OCI-LY3 (cell line): ENCODE results near the gene GPATCH3.

Source experiments
- H2AFZ ChIP-seq: fragments of 200-600, 300-600 bp; shearing (Covaris generic); 2 replicates; pipeline ENCODE4 v1.6.0; 2014; ENCODE audit warnings: antibody characterized with exemption, low read depth, low read length
- H3K27ac ChIP-seq: fragments of 200-600, 300-600 bp; sonication (generic); 2 replicates; pipeline ENCODE4 v1.5.1; 2014; ENCODE audit warnings: mild to moderate bottlenecking, low read length, moderate library complexity, mixed read lengths
- H3K27me3 ChIP-seq: fragments of 200-600, 300-600 bp; sonication (generic); 2 replicates; pipeline ENCODE4 v1.6.1; 2014; ENCODE audit warnings: low read depth, low read length, mixed read lengths
- H3K36me3 ChIP-seq: fragments of 200-600, 300-600 bp; sonication (generic); replicated peaks from 2 replicates; pipeline ENCODE3; 2014; ENCODE audit warnings: low read depth, low read length, mixed read lengths
- H3K4me1 ChIP-seq: fragments of 300-600, 200-600 bp; sonication (generic); 2 replicates; pipeline ENCODE4 v1.6.1; 2014; ENCODE audit warnings: low read length, mixed read lengths
- H3K4me2 ChIP-seq: fragments of 200-600, 300-600 bp; sonication (generic); 2 replicates; pipeline ENCODE4 v1.6.1; 2014; ENCODE audit warnings: low read length, mixed read lengths
- H3K4me3 ChIP-seq: fragments of 300-600, 200-600 bp; sonication (generic); 2 replicates; pipeline ENCODE4 v1.5.1; 2014; ENCODE audit warnings: antibody characterized with exemption, mild to moderate bottlenecking, low read length, moderate library complexity
- H3K79me2 ChIP-seq: fragments of 300-600, 200-600 bp; shearing (Covaris generic); 2 replicates; pipeline ENCODE4 v1.6.1; 2014; ENCODE audit warnings: mild to moderate bottlenecking, low read length, mixed read lengths
- H3K9ac ChIP-seq: fragments of 300-600, 200-600 bp; shearing (Covaris generic); 2 replicates; pipeline ENCODE4 v1.6.0; 2014; ENCODE audit warnings: mild to moderate bottlenecking, low read length, moderate library complexity
- H3K9me3 ChIP-seq: fragments of 200-600, 300-600 bp; shearing (Covaris generic); 2 replicates; pipeline ENCODE4 v1.6.1; 2014; ENCODE audit warnings: low read length, mixed read lengths; ENCODE audit not compliant: insufficient read depth
- H4K20me1 ChIP-seq: fragments of 200-600, 300-600 bp; sonication (generic); 2 replicates; pipeline ENCODE4 v1.6.1; 2016; ENCODE audit warnings: low read length, mixed read lengths; ENCODE audit not compliant: insufficient read depth
- EZH2phosphoT487 ChIP-seq: fragments of 200-600 bp; shearing (Covaris generic); IDR thresholded peaks from 2 replicates; pipeline ENCODE4 v1.6.1; 2018; ENCODE audit warnings: antibody characterized with exemption, mixed run types, low read depth
- TF ChIP-seq, protein P1 (sequence below): fragments of 200-600, 300-600 bp; sonication (generic); IDR thresholded peaks from 2 replicates; pipeline ENCODE4 v1.5.1; 2014; ENCODE audit warnings: antibody characterized with exemption, low read length, low read depth

GPATCH3 gene

DNA sequence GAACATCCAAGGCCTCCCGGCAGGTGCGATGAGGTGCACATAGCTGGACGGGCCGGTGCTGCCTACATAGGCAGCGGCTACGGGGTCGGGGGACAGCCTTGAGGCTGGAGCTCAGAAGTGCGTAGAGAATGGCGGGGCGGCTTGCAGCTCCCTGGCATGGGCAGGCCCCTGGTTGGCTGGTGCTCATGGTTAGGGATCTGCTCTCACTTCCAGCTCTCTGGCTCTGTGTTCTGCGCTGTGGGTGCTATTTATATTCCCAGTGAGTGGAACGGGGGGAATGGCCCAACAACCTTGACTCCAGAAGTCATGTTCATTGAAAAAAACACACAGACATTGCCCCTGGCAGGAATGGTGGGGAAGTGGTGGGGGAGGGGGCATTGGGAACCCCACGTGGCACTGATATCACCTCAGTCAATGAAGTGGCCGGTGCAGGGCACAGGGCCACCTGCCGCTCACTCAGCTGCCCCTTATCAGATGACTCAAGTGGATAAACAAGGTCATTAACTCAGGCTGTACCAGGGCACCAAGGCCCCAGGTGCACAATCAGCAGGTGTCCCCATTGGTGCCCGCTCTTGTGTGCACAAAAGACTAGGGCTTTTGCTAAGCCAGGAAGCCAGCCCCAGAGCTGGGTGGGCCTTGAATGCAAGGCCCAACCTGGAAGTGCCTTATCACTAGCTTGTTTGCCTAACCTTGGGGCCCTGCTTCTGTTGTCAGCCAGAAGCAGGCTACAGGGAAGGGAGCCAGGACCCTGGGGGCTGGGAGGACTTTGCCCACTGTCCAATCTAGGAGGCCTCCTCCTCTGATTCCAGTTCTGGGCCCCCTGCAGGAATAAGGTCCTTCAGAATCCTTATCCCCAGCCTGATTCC, 13.7 kb upstream of the GPATCH3 start, which contains the start of gene NR0B2:
NR0B2 (minus strand) TSS at position 222 of the 866 bp plus-strand sequence; CDS start at position 187, 35 bp downstream.
- H3K9me3 ChIP-seq: no peaks in the 10 kb centered on the region
- no peaks in the 10 kb centered on the region for H3K79me2 ChIP-seq
- H3K4me2 ChIP-seq: no peak within 1 kb of the TSS
- no peak within 1 kb of the TSS for H3K9ac ChIP-seq
- no peak within 1 kb of the TSS for H2AFZ ChIP-seq
- TF ChIP-seq, protein P1, sequence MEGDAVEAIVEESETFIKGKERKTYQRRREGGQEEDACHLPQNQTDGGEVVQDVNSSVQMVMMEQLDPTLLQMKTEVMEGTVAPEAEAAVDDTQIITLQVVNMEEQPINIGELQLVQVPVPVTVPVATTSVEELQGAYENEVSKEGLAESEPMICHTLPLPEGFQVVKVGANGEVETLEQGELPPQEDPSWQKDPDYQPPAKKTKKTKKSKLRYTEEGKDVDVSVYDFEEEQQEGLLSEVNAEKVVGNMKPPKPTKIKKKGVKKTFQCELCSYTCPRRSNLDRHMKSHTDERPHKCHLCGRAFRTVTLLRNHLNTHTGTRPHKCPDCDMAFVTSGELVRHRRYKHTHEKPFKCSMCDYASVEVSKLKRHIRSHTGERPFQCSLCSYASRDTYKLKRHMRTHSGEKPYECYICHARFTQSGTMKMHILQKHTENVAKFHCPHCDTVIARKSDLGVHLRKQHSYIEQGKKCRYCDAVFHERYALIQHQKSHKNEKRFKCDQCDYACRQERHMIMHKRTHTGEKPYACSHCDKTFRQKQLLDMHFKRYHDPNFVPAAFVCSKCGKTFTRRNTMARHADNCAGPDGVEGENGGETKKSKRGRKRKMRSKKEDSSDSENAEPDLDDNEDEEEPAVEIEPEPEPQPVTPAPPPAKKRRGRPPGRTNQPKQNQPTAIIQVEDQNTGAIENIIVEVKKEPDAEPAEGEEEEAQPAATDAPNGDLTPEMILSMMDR: no peak
- no peak for TF ChIP-seq EZH2phosphoT487
- H3K4me1 ChIP-seq: no peaks in the 10 kb centered on the region
- H3K36me3 ChIP-seq: no peaks in the 10 kb centered on the region
- H4K20me1 ChIP-seq: no peaks in the 10 kb centered on the region
- no peak within 1 kb of the TSS for H3K27ac ChIP-seq
- H3K27me3 ChIP-seq: no peaks in the 10 kb centered on the region
- no peak within 1 kb of the TSS for H3K4me3 ChIP-seq

DNA sequence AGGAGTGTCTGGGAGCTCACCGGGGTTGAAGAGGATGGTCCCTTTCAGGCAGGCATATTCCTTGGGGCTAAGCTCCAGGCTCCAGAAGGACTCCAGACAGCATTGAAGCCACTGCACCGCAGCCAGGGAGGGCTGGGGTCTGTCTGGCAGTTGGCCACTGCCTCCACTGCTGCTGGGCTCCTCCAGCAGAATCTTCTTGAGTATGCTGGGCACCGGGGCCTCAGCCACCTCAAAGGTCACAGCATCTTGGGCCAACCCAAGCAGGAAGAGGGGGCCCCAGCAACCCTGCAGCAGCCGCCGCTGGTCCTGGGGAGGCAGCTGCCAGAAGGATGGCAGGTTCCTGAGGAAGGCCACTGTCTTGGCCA, 13.1 kb upstream of the GPATCH3 start:
- Histone ChIP-seq H3K4me1 (no peaks in the 10 kb centered on the region), H3K9ac (no peak overlapping the region), H3K4me2 (no peak overlapping the region), H3K9me3 (no peaks in the 10 kb centered on the region), H3K36me3 (no peaks in the 10 kb centered on the region), H2AFZ (no peak overlapping the region), H4K20me1 (no peaks in the 10 kb centered on the region), H3K27ac (no peak overlapping the region), H3K27me3 (no peaks in the 10 kb centered on the region), H3K4me3 (no peak overlapping the region), H3K79me2 (no peaks in the 10 kb centered on the region)
- TF ChIP-seq EZH2phosphoT487: no peak
- TF ChIP-seq, protein P1: no peak

DNA sequence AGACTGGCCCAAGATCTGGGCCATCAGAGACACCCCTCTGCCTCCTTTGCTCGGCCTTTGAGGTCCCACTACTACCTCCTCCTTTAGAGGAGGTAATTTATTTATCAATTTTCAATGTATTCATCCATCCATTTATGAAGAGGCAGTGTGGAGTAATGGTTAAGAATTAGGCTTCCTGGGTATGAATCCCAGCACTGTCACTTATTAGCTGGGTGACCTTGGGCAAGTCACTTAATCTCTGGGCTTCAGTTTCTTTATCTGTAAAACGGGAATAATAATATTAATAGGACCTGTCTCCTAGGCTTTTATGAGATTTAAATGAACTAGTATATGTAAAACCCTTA, 11.9 kb upstream of the GPATCH3 start:
- H3K4me3 ChIP-seq: no peak overlapping the region
- H4K20me1 ChIP-seq: no peaks in the 10 kb centered on the region
- H3K27ac ChIP-seq: no peak overlapping the region
- H3K27me3 ChIP-seq: no peaks in the 10 kb centered on the region
- no peaks in the 10 kb centered on the region for H3K36me3 ChIP-seq
- no peak overlapping the region for H2AFZ ChIP-seq
- TF ChIP-seq, protein P1: no peak
- TF ChIP-seq EZH2phosphoT487: no peak
- no peak overlapping the region for H3K9ac ChIP-seq
- H3K79me2 ChIP-seq: no peaks in the 10 kb centered on the region
- H3K4me2 ChIP-seq: no peak overlapping the region
- H3K4me1 ChIP-seq: no peaks in the 10 kb centered on the region
- H3K9me3 ChIP-seq: no peaks in the 10 kb centered on the region

DNA sequence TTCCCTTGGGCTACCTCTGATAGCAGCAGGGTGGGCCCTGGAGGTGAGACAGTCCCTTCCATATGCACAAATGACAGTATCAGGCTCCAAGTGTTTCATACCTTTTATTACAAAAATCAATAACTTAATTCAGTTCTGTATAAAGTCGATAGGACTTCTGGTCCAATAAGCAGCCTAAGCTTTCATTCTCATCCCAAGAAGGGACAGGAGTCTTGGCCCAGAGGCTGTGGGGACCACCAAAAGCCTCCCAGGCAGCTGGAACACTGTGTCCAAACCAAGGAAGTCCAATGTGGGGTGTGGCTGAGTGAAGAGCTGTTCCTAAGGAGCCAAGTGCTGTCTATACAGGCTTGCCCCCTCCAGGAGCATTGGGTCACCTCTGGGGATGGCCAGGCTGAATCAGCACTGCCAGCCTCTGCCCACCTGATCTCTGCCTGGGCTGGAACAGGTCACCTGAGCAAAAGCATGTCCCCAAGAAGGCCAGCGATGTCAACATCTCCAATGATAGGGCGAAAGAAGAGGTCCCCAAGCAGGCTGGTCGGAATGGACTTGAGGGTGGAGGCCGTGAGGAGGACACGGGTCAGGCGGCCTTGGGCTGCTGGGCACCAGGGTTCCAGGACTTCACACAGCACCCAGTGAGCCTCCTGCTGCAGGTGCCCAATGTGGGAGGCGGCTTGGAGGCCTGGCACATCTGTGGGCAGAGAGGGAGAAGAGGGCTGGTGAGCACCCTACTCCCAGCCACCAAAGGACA, 11.3 kb upstream of the GPATCH3 start:
- Histone ChIP-seq H3K9ac (no peak overlapping the region), H2AFZ (no peak overlapping the region), H3K79me2 (no peaks in the 10 kb centered on the region), H3K27me3 (no peaks in the 10 kb centered on the region), H3K4me1 (no peaks in the 10 kb centered on the region), H3K36me3 (no peaks in the 10 kb centered on the region), H3K4me3 (no peak overlapping the region), H3K27ac (no peak overlapping the region), H3K9me3 (no peaks in the 10 kb centered on the region), H3K4me2 (no peak overlapping the region), H4K20me1 (no peaks in the 10 kb centered on the region)
- TF ChIP-seq, protein P1: no peak
